HepG2 (cell line): ENCODE data around the gene CMKLR1. TPM values are rescaled to one million over a fixed set of nuclear protein-coding genes. Genes with fewer than 3 reads are reported as not detected.

Source experiments
- ATAC-seq: fragments of 200-7000 bp; cut with Tn5 transposase; 3 replicates; pipeline ENCODE4 v1.9.1; 2020; ENCODE audit warnings: mild to moderate bottlenecking, moderate library complexity
- BruUV-seq: library from RNA; stranded (reverse); fragments of 400-500 nt; replicated peaks from 2 replicates; lab custom pipeline; 2021; lab: Mats Ljungman, UMichigan
- CTCF ChIA-PET: fragments of 300-600 bp; formaldehyde crosslinking; extraction: SDS; loops from one replicate; lab custom pipeline; 2021; ENCODE audit warnings: low total read pairs, inconsistent platforms, low intra/inter-chr PET ratio; lab: Yijun Ruan, JAX
- POLR2A ChIA-PET: fragments of 350-600 bp; sonication (Branson Sonifier 250); formaldehyde crosslinking; loops from one replicate; lab custom pipeline; 2020; ENCODE audit warnings: antibody characterized with exemption, inconsistent platforms; lab: Yijun Ruan, JAX
- DNase-seq: peaks from one replicate; pipeline ENCODE4 v3.0.0-alpha.2; 2015; ENCODE audit warnings: low spot score
- FAIRE-seq: peaks from 3 replicates; lab custom pipeline; 2011; peaks lifted over from hg19 to GRCh38; lab: Jason Lieb, UNC
- H2AFZ ChIP-seq: one replicate; pipeline ENCODE4 v1.6.1; 2011; ENCODE audit warnings: low read length, inconsistent platforms
- H3K27ac ChIP-seq: fragments of 300-600 bp; 3 replicates; pipeline ENCODE4 v1.8.0; 2011; ENCODE audit warnings: mixed run types, mild to moderate bottlenecking, mixed read lengths, low read length, inconsistent platforms; ENCODE audit not compliant: insufficient read depth; ENCODE audit errors: extremely low read length
- H3K27me3 ChIP-seq, 2 experiments: fragments of 200-600 bp in 1 of 2; 2 replicates in 1 of 2; 3 replicates in 1 of 2; pipeline versions ENCODE4 v1.6.0 to v1.8.0; 2011; ENCODE audit warnings: low read length in 2 of 2, mild to moderate bottlenecking in 2 of 2, moderate library complexity in 2 of 2, inconsistent platforms in 1 of 2; ENCODE audit not compliant: insufficient read depth in 2 of 2, control insufficient read depth in 1 of 2
- H3K36me3 ChIP-seq, 2 experiments: fragments of 200-600 bp in 1 of 2; replicated peaks in 1 of 2; 2 replicates in 1 of 2; 3 replicates in 1 of 2; pipeline versions ENCODE4 v1.5.1 to v1.8.0; 2011; ENCODE audit warnings: low read length in 2 of 2, inconsistent platforms in 1 of 2; ENCODE audit not compliant: insufficient read depth in 2 of 2, control insufficient read depth in 1 of 2
- H3K4me1 ChIP-seq: 2 replicates; pipeline ENCODE4 v1.5.1; 2012; ENCODE audit warnings: low read length, inconsistent platforms; ENCODE audit not compliant: insufficient read depth
- H3K4me2 ChIP-seq: 2 replicates; pipeline ENCODE4 v1.6.0; 2011; ENCODE audit warnings: low read depth, low read length, inconsistent platforms
- H3K4me3 ChIP-seq, 3 experiments: fragments of 200-600 bp in 1 of 3; sonication (generic), shearing (Covaris generic) in 1 of 3; replicated peaks in 1 of 3; 2 replicates each; pipeline ENCODE4 v1.5.1; 2011 to 2016; ENCODE audit warnings: low read length in 3 of 3, inconsistent platforms in 2 of 3, low read depth in 2 of 3, mild to moderate bottlenecking in 2 of 3, control low read depth in 1 of 3, mixed read lengths in 1 of 3; ENCODE audit not compliant: insufficient read depth in 1 of 3
- H3K79me2 ChIP-seq: one replicate; pipeline ENCODE4 v1.6.1; 2011; ENCODE audit warnings: low read length, inconsistent platforms; ENCODE audit not compliant: insufficient read depth
- H3K9ac ChIP-seq: 2 replicates; pipeline ENCODE4 v1.6.0; 2011; ENCODE audit warnings: mild to moderate bottlenecking, low read depth, low read length, inconsistent platforms; ENCODE audit not compliant: insufficient read depth
- H3K9me3 ChIP-seq: 2 replicates; pipeline ENCODE4 v1.5.1; 2012; ENCODE audit warnings: mild to moderate bottlenecking, low read length
- H4K20me1 ChIP-seq: 2 replicates; pipeline ENCODE4 v1.6.0; 2011; ENCODE audit warnings: inconsistent platforms, mild to moderate bottlenecking, low read length, moderate library complexity; ENCODE audit not compliant: insufficient read depth
- HNF1A ChIP-seq, 2 experiments: sonication (generic) in 1 of 2; formaldehyde crosslinking in 1 of 2; IDR thresholded peaks; 2 replicates each; pipeline versions ENCODE4 v1.4.0 to v1.6.1; 2016 to 2020; ENCODE audit warnings: borderline replicate concordance in 1 of 2, low read depth in 1 of 2, mild to moderate bottlenecking in 1 of 2, missing genetic modification reagents in 1 of 2
- REST ChIP-seq, 2 experiments: IDR thresholded peaks; 2 replicates each; pipeline ENCODE4 v1.6.1; 2011 to 2012; ENCODE audit warnings: low read length in 2 of 2, borderline replicate concordance in 1 of 2, low read depth in 1 of 2, mild to moderate bottlenecking in 1 of 2, moderate library complexity in 1 of 2
- ZNF33A ChIP-seq: sonication (generic); formaldehyde crosslinking; IDR thresholded peaks from 2 replicates; pipeline ENCODE4 v1.5.1; 2020; ENCODE audit warnings: missing genetic modification reagents, mild to moderate bottlenecking, moderate library complexity, borderline replicate concordance
- WGBS: methylation state at CpG from one replicate; pipeline ENCODE4 v1.1.6; 2017; ENCODE audit warnings: low lambda C conversion rate; 5-methylcytosine and 5-hydroxymethylcytosine counted together
- in situ Hi-C: cut with HindIII; loops from 2 replicates; pipeline ENCODE4 v1.10.0; 2017; ENCODE audit warnings: low pct_unique_long_range_greater_than_20kb; ENCODE audit not compliant: extremely low pct_ligation_motif_present
- intact Hi-C: fragments of 100-400 bp; cut with micrococcal nuclease; formaldehyde crosslinking; loops from one replicate; pipeline ENCODE4 v1.10.0; 2022; ENCODE audit not compliant: unreplicated experiment
- polyA plus RNA-seq, 8 experiments: library from polyadenylated mRNA; depleted of rRNA in 3 of 8; stranded (reverse) in 7 of 8; unstranded in 1 of 8; fragments of >200 nt; fragmentation: Illumina TruSeq in 4 of 8; extraction: Trizol in 4 of 8; gene quantifications; 2 replicates each; pipeline versions ENCODE4 v1.2.1 to v1.2.3, GENCODE V29; 2011 to 2016; ENCODE audit warnings: low read depth in 4 of 8, missing spikeins in 1 of 8, mixed read lengths in 1 of 8; ENCODE audit not compliant: insufficient read depth in 1 of 8
- total RNA-seq, 5 experiments: library from RNA; depleted of rRNA; stranded (reverse); fragments of >200 nt; fragmentation: Illumina TruSeq; extraction: Trizol; gene quantifications; 2 replicates each; pipeline ENCODE4 v1.2.3, GENCODE V29; 2016; ENCODE audit warnings: low read depth in 1 of 5

The CMKLR1 gene
- total and polyA plus RNA-seq, 2 of the 13 experiments (the other 11 are each of a cell fraction or from before 2014, with no cell fraction given) = not detected

- TF ChIP-seq HNF1A (IDR thresholded peaks at IDR 0.05; ENCODE audit: low read depth) = no peak
- TF ChIP-seq HNF1A (CRISPR knock-in tag; IDR thresholded peaks at IDR 0.05; ENCODE audit: borderline replicate concordance) = no peak
These were observed 70.7 kb downstream of the CMKLR1 start (continued) for GRCh38 chr12:108268397-108268796.

- intact Hi-C loops (no loop called here), in situ Hi-C loops (no loop called here)
- BruUV-seq = no TSS peak
- no peak overlapping the region for H2AFZ ChIP-seq
- no peaks in the 10 kb centered on the region for H3K79me2 ChIP-seq
- FAIRE-seq = no peak
- ATAC-seq = no peak
- no peak overlapping the region for H3K27ac ChIP-seq
- 2% methylated on average over 4 of the region's 4 CpGs for WGBS
- H3K4me1 ChIP-seq = no peaks in the 10 kb centered on the region
- ChIA-PET CTCF (no interaction called here), POLR2A (no interaction called here)
- no peak overlapping the region for H3K4me3 ChIP-seq
- no peak overlapping the region for H3K4me2 ChIP-seq
- no peaks in the 10 kb centered on the region for H3K9me3 ChIP-seq
- no peaks in the 10 kb centered on the region for H4K20me1 ChIP-seq
- no peak for DNase-seq
- no peaks in the 10 kb centered on the region; a peak in 2 of 5 replicates for H3K27me3 ChIP-seq
- TF ChIP-seq REST (IDR thresholded peaks at IDR 0.05; ENCODE audit: borderline replicate concordance in 1 of 2, low read depth in 1 of 2, low read length in 2 of 2) (peak in 1 of 2 experiments; percentile 41; a peak in 2 of 4 replicates), ZNF33A (CRISPR knock-in tag) (no peak)
- no peaks in the 10 kb centered on the region for H3K36me3 ChIP-seq
- H3K9ac ChIP-seq = no peak overlapping the region
These were observed 71.7 kb downstream of the CMKLR1 start for GRCh38 chr12:108267450-108267849.
